ENCODE results near the gene VPS4A. TPM values are rescaled to one million over a fixed set of nuclear protein-coding genes. Genes with fewer than 3 reads are reported as not detected.

Gene VPS4A
- polyA plus RNA-seq, 1 experiment = 12.8 TPM

- ChIA-PET CTCF (no interaction called here), POLR2A (interaction anchor here (0.6 kb wide), 1 partner anchor 11 kb away, joined by 3 read pairs; no protein-coding TSS in a partner anchor)
- DNase-seq (ENCODE audit: low read depth, low spot score) = no peak
- Histone ChIP-seq H3K4me3 (ENCODE audit: low read depth, low read length) (no peak overlapping the region), H3K27ac (ENCODE audit: low read depth, low read length) (no peak overlapping the region), H3K9me3 (ENCODE audit: control insufficient read depth, insufficient read depth, low read length) (no peaks in the 10 kb centered on the region), H3K27me3 (ENCODE audit: control insufficient read depth, insufficient read depth, low read length) (no peaks in the 10 kb centered on the region)
- no peak for TF ChIP-seq CTCF (IDR thresholded peaks at IDR 0.05; ENCODE audit: low read depth, low read length)
These were observed 54.8 kb downstream of the VPS4A start for GRCh38 chr16:69365901-69366300.

GRCh38 chr16:69366431-69366830 lies 55.3 kb downstream of the VPS4A start:
- no peak for DNase-seq (ENCODE audit: low read depth, low spot score)
- Histone ChIP-seq H3K4me3 (ENCODE audit: low read depth, low read length) (no peak overlapping the region), H3K9me3 (ENCODE audit: control insufficient read depth, insufficient read depth, low read length) (no peaks in the 10 kb centered on the region), H3K27me3 (ENCODE audit: control insufficient read depth, insufficient read depth, low read length) (no peaks in the 10 kb centered on the region), H3K27ac (ENCODE audit: low read depth, low read length) (peak overlapping the region; percentile 39)
- TF ChIP-seq CTCF (IDR thresholded peaks at IDR 0.05; ENCODE audit: low read depth, low read length) = no peak
- ChIA-PET CTCF (no interaction called here), POLR2A (interaction anchor here (0.6 kb wide), 1 partner anchor 10 kb away, joined by 3 read pairs; no protein-coding TSS in a partner anchor)

GRCh38 chr16:69367980-69368379 lies 56.8 kb downstream of the VPS4A start:
- DNase-seq (ENCODE audit: low read depth, low spot score) = no peak
- TF ChIP-seq CTCF (IDR thresholded peaks at IDR 0.05; ENCODE audit: low read depth, low read length) = no peak
- Histone ChIP-seq H3K27me3 (ENCODE audit: control insufficient read depth, insufficient read depth, low read length) (no peaks in the 10 kb centered on the region), H3K9me3 (ENCODE audit: control insufficient read depth, insufficient read depth, low read length) (no peaks in the 10 kb centered on the region), H3K4me3 (ENCODE audit: low read depth, low read length) (no peak overlapping the region), H3K27ac (ENCODE audit: low read depth, low read length) (peak overlapping the region; percentile 22)
- CTCF ChIA-PET = no interaction called here
- POLR2A ChIA-PET = no interaction called here

GRCh38 chr16:69368866-69369265 lies 57.7 kb downstream of the VPS4A start:
- no peaks in the 10 kb centered on the region for H3K27me3 ChIP-seq (ENCODE audit: control insufficient read depth, insufficient read depth, low read length)
- no peak overlapping the region for H3K4me3 ChIP-seq (ENCODE audit: low read depth, low read length)
- ChIA-PET CTCF (interaction anchor here (0.6 kb wide), 1 partner anchor 91 kb away, joined by 4 read pairs; no protein-coding TSS in a partner anchor), POLR2A (no interaction called here)
- H3K9me3 ChIP-seq (ENCODE audit: control insufficient read depth, insufficient read depth, low read length) = no peaks in the 10 kb centered on the region
- no peak for DNase-seq (ENCODE audit: low read depth, low spot score)
- TF ChIP-seq CTCF (IDR thresholded peaks at IDR 0.05; ENCODE audit: low read depth, low read length) = no peak
- no peak overlapping the region for H3K27ac ChIP-seq (ENCODE audit: low read depth, low read length)

GRCh38 chr16:69371564-69371963 lies 60.4 kb downstream of the VPS4A start:
- ChIA-PET POLR2A (no interaction called here), CTCF (interaction anchor here (0.7 kb wide), 1 partner anchor 1944 kb away, joined by 6 read pairs; no protein-coding TSS in a partner anchor)
- DNase-seq (ENCODE audit: low read depth, low spot score) = no peak
- H3K9me3 ChIP-seq (ENCODE audit: control insufficient read depth, insufficient read depth, low read length) = no peaks in the 10 kb centered on the region
- no peak for TF ChIP-seq CTCF (IDR thresholded peaks at IDR 0.05; ENCODE audit: low read depth, low read length)
- H3K27me3 ChIP-seq (ENCODE audit: control insufficient read depth, insufficient read depth, low read length) = no peaks in the 10 kb centered on the region
- H3K27ac ChIP-seq (ENCODE audit: low read depth, low read length) = no peak overlapping the region
- H3K4me3 ChIP-seq (ENCODE audit: low read depth, low read length) = no peak overlapping the region

Measured in AG04450 (cell line).